Activated CD4-positive, alpha-beta T cell treated with anti-CD3 and anti-CD28 coated beads, Interleukin-2, amount 50 U/mL, for 1 hour (primary cell): ENCODE results near the gene RBM28.

ENCODE experiments used
- DNase-seq: peaks from one replicate; pipeline ENCODE4 v3.0.0-alpha.2; 2020

Gene RBM28

GRCh38 chr7:128373606-128374005 lies 29.9 kb upstream of the RBM28 start:
- DNase-seq = no peak

- no peak for DNase-seq
These were observed 26.8 kb upstream of the RBM28 start for GRCh38 chr7:128370491-128370890.

- DNase-seq = no peak
These were observed 23.3 kb upstream of the RBM28 start for GRCh38 chr7:128366986-128367385.

GRCh38 chr7:128366300-128366699 lies 22.6 kb upstream of the RBM28 start:
- DNase-seq = no peak

- no peak for DNase-seq
These were observed 21.7 kb upstream of the RBM28 start for GRCh38 chr7:128365432-128365831.

GRCh38 chr7:128364166-128364870 lies 20.6 kb upstream of the RBM28 start:
- no peak for DNase-seq

DNA sequence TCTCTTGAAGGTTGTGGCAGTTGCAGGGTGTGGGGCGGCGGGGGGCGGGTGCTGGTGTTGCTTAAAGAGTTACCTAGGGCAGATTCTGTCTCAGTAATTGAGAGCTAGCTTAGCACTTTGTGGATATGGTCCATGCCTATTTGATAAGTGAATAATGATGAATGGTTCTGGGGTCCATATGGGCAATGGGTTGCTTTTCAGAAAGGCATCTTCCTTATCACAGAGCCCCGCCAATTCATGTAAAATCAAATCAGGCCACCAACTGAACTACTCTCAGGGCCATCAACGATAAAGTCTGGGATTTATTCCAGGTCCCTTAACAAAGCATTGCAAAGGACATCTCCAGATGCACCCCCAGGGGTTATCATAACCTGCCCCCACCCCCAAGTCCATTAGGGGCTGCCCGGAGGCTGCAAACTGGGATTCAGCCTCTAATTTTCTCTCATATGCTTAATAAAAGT lies 19.6 kb upstream of the RBM28 start:
- no peak for DNase-seq

DNA sequence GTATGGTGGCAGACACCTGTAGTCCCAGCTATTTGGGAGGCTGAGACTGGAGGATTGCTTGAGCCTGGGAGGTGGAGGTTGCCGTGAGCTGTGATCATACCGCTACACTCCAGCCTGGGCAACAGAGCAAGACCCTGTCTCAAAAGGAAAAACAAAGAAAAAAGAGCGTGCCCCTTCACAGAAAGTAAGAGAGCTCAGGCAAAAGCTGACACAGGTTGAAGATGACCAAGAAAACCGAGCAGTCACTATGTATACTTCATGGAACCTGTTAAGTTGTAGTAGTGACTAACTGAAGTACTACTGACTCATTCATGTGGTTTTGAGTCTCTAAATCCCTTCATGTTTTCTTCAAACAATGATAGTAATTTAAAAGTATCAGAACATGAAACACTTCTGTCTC lies 19.0 kb upstream of the RBM28 start:
- DNase-seq = no peak

DNA sequence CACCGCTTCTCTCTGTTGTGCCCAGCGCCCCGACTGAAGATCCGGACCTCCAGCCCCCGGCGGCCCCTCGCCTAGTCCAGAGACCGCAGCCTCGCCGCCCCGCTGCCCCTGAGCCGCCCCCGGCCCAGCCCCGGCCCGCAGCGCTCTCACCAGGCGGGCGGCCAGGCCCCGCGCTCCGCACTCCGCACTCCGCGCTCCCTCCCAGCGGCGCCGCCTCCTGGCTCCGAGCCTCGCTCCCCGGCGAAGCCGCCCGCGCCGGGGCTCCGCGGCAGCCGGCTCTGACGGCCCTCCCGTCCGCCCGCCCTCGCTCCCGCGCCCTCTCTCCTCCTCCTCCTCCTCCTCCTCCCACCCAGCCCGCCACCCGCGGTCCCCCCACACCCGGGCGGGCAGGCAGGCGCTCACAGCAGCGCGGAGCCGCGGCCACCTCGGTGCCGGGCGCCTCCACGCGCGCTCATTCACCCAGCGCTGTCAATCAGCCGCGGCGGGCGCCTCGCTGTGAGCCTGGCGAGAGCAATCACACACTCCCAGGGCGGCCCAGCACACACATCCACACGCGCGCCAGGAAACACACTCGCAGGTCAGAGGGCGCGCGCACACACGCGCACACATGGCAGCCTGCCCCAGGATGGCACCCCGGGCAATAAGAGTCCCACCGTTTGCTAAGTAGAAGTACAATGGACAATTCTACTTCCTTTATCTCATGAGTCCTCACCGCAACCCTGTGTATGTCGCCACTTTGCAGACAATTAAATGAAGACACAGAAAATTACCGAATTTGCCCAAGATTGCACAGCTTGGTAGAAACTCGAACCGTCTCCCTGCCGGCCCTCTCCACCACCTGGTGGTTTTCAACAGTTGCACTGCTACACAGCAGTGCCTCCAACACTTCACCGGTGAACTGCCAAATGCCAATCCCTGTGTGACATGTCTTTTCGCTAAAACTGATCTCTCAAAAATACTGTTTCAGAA lies 18.0 kb upstream of the RBM28 start, which contains the start of gene PRRT4:
Gene PRRT4 (minus strand): TSS at position 280 of the 969 bp plus-strand sequence.
- peak; percentile 48 for DNase-seq

- DNase-seq = no peak
These were observed 16.6 kb upstream of the RBM28 start for GRCh38 chr7:128360359-128360678.

GRCh38 chr7:128359939-128360338 lies 16.2 kb upstream of the RBM28 start:
- no peak for DNase-seq

GRCh38 chr7:128359336-128359735 lies 15.6 kb upstream of the RBM28 start:
- DNase-seq = no peak

DNA sequence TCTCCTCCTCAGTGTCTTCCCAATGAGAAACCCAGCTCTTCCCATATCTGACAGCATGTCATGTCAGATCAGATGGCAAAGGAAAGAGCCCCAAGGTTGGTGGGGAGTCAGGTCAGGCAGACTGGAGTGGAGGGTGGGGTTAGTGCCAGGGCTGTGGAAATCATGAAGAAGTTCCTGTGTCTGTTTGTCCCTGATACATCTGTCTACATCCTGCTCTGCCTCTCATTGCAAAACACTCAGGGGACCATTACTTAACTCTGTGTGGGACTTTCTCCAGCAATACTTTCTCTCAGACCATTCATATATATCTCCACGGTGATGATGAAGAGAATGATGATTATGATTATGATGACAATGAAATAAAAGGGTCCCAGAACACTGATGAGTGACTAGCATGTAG lies 14.5 kb upstream of the RBM28 start:
- no peak for DNase-seq

GRCh38 chr7:128357217-128357613 lies 13.5 kb upstream of the RBM28 start:
- no peak for DNase-seq

DNA sequence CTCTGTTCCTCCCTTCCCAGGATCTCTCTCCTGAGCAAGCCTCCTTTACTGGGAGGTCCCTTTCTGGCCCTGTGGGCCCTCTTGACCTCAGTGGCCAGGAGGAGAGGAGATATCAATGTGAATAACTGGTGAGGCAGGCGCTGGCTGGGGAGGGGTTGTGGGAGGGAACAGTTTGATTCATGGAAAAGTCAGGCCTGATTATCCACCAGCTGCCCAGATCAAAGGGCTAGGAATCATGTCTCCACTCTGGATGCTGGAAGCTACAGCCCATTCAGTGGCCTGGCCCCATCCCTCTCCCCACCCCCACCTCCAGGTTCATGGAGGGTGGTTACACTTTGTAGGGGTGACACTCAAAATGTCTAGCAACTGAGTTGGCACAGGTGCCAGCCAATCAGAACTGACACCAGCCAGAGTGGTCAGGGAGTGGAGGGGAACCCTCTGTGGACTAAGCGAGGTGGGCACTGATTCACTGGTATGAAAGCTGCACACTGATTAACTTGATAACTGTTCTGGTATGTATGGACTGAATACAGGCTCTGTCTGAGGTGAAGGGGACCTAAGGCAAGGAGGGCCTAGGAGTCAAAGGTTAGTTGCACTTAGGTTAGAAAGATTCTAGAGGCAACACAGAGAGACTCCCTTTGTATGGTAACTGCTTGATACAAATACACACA lies 13.0 kb upstream of the RBM28 start:
- no peak for DNase-seq

DNA sequence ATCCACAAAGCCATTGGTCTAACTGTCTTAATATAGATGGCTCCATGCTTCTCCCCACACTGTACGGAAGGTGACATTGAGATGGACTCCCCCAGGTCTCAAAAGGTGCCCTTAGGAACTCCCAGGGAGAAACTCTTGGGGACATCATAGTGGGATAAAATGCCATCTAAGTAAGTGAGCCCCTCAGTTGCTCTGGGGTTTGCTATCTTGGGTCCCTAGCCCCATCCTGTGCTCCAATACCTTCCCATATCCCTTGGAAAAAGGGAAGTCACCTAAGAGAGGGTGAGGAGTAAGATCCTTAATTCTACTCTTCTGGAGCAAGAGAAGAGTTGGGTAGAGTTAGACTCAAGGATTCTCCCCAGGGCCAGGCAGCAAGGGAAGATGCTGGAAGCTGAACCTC lies 9.9 kb upstream of the RBM28 start:
- DNase-seq = no peak

- no peak for DNase-seq
These were observed 9.5 kb upstream of the RBM28 start for GRCh38 chr7:128353189-128353588.

GRCh38 chr7:128352636-128353035 lies 8.9 kb upstream of the RBM28 start:
- DNase-seq = no peak

- peak; percentile 11 for DNase-seq
These were observed 8.4 kb upstream of the RBM28 start for GRCh38 chr7:128352153-128352537.

DNA sequence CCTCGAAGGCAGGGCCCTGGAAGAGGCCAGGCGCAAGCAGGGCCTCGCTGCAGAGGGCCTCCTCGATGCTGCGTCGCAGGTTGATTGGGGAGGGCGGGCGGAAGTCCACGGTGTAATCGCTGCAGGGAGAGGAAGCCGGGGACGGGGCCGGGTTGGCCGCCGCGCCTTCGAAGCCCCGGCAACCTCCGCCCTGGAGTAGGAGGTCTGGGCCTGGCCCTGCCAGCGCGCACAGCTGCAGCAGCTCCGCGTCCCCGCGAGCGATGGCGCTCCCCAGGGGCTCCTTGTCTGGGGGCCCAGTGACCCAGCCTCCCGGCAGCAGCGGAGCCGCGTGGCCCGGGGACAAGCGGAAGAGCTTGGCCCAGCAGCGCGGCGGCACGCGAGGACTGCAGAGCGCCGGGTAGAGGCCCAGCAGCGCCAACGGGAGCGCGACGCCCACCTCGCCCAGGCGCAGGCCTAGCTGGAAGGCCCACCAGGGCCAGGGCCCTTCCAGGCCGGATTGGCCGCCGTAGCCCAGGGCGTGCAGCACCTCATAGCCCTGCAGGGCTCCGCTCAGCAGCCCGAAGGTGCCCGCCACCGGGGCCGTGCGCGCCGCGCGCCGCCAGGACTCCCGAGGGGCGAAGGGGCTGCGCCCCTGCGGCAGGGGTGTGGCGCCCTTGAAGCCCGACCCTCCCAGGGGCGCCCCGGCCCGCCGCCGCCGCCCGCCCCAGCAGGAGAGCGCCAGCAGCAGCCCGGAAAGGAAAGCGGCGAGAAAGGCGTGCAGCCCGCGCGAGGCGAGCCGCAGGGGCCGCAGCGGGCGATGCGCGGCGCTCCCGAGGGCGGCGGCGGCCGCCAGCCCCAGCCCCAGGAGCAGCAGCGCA lies 7.8 kb upstream of the RBM28 start:
- DNase-seq = peak; percentile 6

DNA sequence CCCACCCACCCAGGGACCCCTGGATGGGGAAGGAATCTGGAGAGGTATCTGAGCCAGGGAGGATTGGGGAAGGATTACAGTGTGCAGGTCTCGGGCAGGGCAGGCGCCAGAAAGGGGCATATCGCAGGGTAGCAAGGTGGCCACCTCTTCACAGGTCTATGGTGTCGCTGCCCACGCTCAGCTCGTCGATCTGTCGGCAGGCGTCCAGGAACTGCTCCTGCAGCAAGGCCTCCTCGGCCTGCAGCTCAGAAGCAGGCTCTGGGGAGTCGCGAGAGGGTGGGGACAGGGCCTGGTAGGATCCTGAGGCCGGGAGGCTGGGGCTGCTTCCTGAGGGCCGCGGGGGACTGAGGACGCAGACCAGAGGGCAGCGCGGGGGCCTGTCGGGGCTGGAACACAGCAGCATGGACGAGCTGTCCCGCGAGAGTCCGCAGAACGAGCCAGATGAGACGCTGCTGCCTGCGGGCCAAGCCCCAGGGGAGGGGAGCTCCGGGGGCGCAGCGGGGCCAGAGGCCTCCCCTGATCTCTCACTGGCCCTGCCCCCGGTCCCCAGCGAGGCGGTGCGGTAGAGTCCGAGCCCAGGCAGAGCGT lies 7.1 kb upstream of the RBM28 start:
- no peak for DNase-seq

DNA sequence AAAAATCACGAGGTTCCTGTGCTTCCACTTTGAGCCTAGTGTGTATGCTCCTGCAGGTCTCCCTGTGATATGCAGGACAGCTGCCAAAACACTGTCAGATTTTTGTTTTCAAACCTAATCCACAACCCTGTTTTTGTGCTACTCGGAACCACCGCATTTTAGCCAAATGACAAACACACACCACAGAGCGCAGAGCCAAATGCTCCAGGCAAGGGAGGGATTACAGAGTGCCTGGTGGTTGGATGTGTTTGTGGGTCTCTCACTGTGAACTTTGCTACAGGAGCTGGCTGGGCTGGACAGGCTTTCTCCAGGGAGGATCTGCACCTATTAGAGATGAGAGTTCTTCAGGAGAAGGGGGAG lies 5.7 kb upstream of the RBM28 start:
- no peak for DNase-seq
